CD4-positive, alpha-beta T cell treated with Interferon alpha-2 for 1 hour (primary cell): ENCODE data around the gene SLC6A19.

ENCODE experiments used
- DNase-seq, 2 donors: peaks; one replicate each; pipeline ENCODE4 v3.0.0-alpha.2; 2020 to 2022

SLC6A19 gene

DNA sequence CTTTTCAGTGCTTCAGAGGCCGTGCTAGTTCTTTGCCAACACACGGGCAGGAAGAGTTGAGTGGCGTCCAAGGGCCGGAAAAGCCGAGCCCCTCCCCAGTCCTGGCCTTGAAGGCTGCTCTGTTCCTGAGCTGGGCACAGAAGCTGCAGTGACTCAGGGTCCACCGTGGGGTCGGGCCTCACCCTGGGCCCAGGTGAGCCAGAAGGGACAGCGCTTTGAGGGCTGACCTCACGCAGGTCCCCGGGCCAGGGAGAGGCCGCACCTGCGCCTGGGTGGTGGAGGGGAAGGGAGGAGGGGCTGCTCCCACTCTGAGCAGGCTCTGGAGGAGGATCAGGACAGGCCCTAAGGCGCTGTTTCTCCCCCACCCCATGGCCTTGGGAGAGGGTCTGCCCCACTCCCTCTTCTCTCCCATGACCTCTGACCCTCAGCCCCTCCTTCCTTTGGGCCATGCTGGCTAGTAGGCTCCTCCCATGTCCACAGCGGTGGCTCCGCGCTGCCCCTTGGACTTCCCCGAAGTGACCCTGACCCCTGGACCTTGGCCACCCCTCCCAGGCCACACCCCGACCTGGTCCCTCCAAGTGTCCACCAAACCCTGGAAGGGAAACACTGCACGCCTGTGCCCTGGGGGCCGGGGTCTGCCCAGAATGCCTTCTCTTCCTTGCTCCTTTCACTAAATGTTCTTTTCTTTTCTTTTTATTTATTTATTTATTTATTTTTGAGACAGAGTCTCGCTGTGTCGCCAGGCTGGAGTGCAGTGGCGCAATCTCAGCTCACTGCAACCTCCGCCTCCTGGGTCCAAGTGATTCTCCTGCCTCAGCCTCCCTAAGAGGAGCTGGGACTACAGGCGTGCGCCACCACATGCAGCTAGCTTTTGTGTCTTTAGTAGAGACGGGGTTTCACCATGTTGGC is 19.7 kb upstream of the SLC6A19 start:
- no peak for DNase-seq

DNA sequence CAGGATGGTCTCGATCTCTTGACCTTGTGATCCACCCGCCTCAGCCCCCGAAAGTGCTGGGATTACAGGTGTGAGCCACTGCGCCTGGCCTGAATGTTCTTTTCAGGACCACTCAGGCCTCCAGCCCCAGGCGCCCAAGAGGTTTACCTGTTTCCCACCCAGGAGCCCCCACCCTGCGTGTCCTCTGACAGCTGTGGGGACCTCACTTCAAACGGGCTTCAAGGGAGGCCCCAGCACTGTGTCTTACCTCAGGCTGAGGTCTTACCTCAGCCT is 19.1 kb upstream of the SLC6A19 start:
- DNase-seq, result no peak

GRCh38 chr5:1182633-1183423 is 18.6 kb upstream of the SLC6A19 start:
- DNase-seq, result no peak

DNA sequence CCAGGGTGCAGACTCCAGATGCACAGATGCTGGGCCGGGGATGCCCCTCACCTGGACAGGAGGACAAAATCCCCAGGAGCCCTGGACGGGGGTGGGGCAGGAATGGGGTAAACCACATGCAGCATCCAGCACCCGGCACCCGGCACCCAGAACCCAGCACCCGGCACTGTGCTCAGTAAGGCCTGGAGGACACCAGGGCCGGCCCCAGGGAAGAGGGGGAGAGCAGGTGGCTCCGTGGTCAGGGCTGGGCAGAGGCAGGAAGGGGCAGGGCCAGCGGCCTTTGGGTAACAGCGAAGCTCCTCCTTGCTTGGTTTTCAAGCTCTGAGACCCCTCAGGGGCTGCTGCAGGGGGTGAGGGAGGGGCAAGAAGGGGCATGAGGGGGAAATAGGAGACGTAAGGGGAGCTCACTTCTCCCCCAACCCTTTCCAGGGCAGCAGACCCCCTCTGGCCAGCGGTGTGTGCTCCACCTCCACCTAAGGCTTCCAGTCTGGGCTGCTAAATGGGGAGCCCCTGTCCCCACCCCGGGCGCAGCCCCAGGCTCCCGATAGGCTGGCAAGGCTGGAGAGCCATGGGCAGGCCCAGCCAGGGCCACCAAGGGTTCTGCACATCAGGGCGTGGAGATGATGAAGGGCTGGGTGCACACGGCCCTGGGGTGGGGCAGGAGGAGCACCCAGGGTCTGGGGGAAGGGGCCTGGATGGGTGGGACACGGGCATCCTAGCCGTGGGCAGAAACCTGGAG is 17.8 kb upstream of the SLC6A19 start:
- no peak for DNase-seq

- DNase-seq, result no peak
Measured at GRCh38 chr5:1184163-1184470, 17.3 kb upstream of the SLC6A19 start.

DNA sequence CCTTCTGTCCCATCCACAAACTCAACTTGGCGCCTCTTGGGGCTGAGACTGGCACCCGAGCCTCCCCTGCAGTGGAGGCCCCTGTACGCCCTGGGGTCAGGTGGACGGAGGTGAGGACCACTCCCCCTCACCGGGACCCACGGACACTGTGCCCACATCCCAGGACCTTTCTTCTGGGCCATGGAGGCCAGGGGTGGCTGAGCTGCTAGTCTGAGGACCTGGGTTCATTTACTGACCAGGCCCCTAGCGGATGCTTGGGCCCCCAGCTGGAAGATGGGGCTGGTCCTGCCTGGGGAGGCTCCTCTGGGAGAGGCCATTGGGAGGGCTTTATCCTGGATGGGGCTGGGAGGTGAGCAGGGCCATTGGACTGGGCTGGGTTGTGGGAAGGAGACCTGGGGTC is 16.9 kb upstream of the SLC6A19 start:
- no peak for DNase-seq

GRCh38 chr5:1185038-1185627 is 16.3 kb upstream of the SLC6A19 start:
- no peak for DNase-seq

GRCh38 chr5:1185629-1186350 is 15.6 kb upstream of the SLC6A19 start:
- DNase-seq, result no peak

DNA sequence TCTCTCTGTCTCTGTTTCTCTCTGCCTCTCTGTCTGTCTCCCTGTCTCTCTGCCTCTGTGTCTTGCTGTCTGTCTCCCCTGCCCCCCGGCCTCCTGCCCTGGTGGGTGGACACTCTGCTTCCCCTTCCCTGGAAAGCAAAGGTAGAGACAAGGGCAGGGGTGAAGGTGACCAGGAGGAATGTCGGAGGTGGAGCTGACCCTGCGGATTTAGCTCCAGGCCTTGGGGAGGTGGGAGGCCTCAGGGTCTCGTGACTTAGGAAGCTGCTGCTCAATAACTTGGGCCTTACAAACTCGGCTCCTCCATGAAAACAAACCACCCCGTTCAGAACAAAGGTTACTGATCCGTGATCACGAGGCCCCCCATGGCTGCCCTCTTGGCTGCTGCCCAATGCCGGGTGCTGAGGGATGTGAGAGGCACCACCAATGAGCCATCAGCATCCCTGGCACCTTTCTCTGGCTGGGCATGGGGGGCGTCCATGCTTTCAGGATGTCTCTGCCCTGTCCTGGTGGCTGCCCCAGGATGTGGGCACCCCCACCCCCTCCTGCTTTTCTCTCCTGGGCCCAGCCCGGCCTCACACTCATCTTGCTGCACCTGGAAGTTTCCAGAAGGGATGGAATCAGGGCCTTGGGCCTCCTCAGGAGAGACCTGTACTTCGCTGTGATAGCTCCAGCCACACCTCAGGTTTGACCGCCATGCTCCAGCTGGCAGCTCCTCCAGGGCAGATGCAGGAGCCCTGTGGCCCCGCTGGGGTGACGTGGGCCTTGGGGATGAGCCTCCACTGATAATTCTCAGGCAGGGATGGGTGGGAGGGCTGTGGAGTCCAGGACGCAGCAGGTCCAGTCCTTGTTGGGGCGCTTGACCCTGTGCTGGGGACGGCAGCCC is 14.8 kb upstream of the SLC6A19 start:
- DNase-seq, result no peak

DNA sequence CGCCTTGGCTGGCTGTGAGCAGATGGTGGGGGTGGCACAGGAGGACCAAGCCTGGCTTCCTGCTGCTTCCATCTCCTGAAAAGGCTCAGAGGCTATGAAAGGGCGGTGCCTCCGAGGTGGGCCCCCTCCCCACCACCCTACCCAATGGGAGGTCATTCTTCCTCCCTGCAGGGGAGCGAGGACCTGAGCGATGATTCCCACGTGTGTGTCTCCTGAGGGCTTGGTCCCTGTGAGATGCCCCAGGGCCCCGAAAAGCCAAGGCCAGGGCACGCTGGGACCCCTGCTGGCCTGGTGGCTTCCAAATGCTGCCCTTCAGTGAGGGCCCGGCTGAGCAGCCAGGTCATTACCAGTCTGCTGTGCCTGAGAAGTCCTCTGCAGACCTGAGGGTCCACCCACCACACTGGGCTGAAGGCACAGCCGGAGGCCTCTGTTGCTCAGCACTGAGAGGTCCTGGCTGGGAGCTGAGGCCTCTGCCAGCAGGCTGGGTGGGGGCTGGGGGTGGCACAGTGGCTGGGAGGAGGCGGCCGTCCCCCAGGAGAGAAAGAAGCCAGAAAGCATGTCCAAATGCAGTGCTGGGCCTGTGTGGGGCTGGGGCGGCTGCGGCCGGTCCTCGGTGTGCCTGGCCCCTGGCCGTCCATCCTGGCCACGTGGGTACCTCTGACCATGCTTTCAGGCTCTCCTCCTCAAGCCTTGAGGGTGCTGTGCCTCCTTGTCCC is 14.0 kb upstream of the SLC6A19 start:
- no peak for DNase-seq

- no peak for DNase-seq
Measured at GRCh38 chr5:1187950-1188334, 13.5 kb upstream of the SLC6A19 start.

DNA sequence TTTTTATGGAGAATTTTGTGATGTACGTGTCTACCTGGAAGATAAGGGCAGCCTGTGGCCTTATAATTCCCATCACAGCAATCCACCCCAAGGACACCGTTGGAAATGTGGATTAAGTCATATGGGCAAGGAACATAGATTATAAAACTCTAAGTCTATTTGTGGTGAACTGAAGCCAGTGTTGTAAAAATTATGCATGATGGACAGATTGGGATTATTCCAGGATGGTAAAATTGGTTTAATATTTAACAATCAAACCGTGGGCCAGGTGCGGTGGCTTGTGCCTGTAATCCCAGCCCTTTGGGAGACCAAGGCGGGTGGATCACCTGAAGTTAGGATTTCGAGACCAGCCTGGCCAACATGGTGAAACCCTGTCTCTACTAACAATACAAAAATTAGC is 12.9 kb upstream of the SLC6A19 start:
- no peak for DNase-seq

- no peak for DNase-seq
Measured at GRCh38 chr5:1189269-1189668, 12.1 kb upstream of the SLC6A19 start.

GRCh38 chr5:1190278-1190677 is 11.1 kb upstream of the SLC6A19 start:
- DNase-seq, result no peak

GRCh38 chr5:1190837-1191239 is 10.6 kb upstream of the SLC6A19 start:
- no peak for DNase-seq

DNA sequence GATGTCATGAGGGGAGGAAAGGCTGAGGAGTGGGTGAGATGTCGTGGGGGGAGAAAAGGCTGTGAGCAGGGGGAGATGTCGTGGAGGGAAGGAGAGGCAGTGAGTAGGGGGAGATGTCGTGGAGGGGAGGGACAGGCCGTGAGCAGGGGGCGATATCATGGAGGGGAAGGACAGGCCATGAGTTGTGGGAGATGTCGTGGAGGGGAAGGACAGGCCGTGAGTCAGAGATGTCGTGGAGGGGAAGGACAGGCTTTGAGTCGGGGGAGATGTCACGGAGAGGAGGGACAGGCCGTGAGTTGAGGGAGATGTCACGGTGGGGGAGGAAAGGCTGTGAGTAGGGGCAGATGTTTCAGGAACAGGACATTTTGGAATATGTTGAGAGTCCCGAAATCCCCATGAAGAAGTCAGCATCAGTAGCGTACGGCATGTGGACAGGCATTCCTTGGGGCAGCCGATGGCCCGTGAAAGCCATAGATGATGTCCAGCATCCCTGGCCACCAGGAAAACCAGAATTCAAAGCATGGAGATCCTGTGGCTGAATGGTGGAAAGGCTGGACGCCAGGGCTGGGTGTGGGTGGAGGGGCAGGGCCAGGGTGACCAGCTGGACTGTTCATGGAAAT is 8.3 kb upstream of the SLC6A19 start:
- DNase-seq, result no peak

- no peak for DNase-seq
Measured at GRCh38 chr5:1193591-1193985, 7.8 kb upstream of the SLC6A19 start.

GRCh38 chr5:1194378-1194777 is 7.0 kb upstream of the SLC6A19 start:
- DNase-seq, result no peak

- DNase-seq, result no peak
Measured at GRCh38 chr5:1195439-1195838, 6.0 kb upstream of the SLC6A19 start.

- DNase-seq, result no peak
Measured at GRCh38 chr5:1195916-1196315, 5.5 kb upstream of the SLC6A19 start.

DNA sequence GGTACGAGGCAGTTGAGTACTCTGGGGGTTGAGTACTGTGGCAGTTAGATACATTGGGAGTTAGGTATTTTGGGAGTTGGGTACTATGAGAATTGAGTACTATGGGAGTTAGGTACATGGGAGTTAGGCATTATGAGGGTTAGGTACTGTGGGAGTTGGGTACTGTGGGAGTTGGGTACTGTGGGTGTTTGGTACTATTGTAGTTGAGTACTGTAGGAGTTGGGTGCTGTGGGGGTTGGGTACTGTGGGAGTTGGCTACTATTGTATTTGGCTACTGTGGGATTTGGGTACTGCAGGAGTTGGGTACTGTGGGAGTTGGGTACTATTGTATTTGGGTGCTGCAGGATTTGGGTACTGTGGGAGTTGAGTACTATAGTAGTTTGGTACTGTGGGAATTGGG is 4.8 kb upstream of the SLC6A19 start:
- DNase-seq, result no peak
